Mesenchymal stem cell (in vitro differentiated cells and primary cell): ENCODE measurements around the gene CHML.
"Not testable (repeated sequence)": the region's sequence is repeated elsewhere in the genome, so short reads cannot be mapped to it uniquely, and the experiment has no call there.

Experiments
- DNase-seq: peaks from one replicate; pipeline ENCODE4 v3.0.0-alpha.2; 2013
- H2AFZ ChIP-seq: one replicate; pipeline ENCODE4 v1.6.1; 2013; ENCODE audit warnings: low read depth, mild to moderate bottlenecking, control low read depth, inconsistent platforms, low read length, moderate library complexity
- H2AK5ac ChIP-seq: 2 replicates; pipeline ENCODE4 v1.6.1; 2013; ENCODE audit warnings: low read length, moderate library complexity, mild to moderate bottlenecking, inconsistent platforms; ENCODE audit not compliant: severe bottlenecking
- H2BK120ac ChIP-seq: one replicate; pipeline ENCODE4 v1.6.1; 2013; ENCODE audit warnings: low read depth, mild to moderate bottlenecking, inconsistent platforms, low read length, moderate library complexity
- H2BK12ac ChIP-seq, 2 experiments: one replicate each; pipeline ENCODE4 v1.6.1; 2013; ENCODE audit warnings: inconsistent platforms in 2 of 2, low read length in 2 of 2, mild to moderate bottlenecking in 2 of 2, moderate library complexity in 2 of 2, control low read depth in 1 of 2
- H2BK15ac ChIP-seq: one replicate; pipeline ENCODE4 v1.6.1; 2013; ENCODE audit warnings: mild to moderate bottlenecking, low read depth, inconsistent platforms; ENCODE audit not compliant: poor library complexity, severe bottlenecking
- H2BK5ac ChIP-seq: 2 replicates; pipeline ENCODE4 v1.6.1; 2013; ENCODE audit warnings: low read depth, mild to moderate bottlenecking, low read length, control low read depth, inconsistent platforms; ENCODE audit not compliant: poor library complexity, severe bottlenecking
- H3K14ac ChIP-seq, 2 experiments: one replicate each; pipeline ENCODE4 v1.6.1; 2013; ENCODE audit warnings: inconsistent platforms in 2 of 2, low read length in 2 of 2, control low read depth in 1 of 2, mild to moderate bottlenecking in 1 of 2, moderate library complexity in 1 of 2
- H3K18ac ChIP-seq, 2 experiments: one replicate each; pipeline ENCODE4 v1.6.1; 2013; ENCODE audit warnings: inconsistent platforms in 2 of 2, low read length in 2 of 2, control low read depth in 1 of 2, low read depth in 1 of 2, mild to moderate bottlenecking in 1 of 2
- H3K23ac ChIP-seq, 2 experiments: one replicate each; pipeline ENCODE4 v1.6.1; 2013; ENCODE audit warnings: inconsistent platforms in 2 of 2, low read length in 2 of 2, mild to moderate bottlenecking in 2 of 2, moderate library complexity in 2 of 2, control low read depth in 1 of 2
- H3K27ac ChIP-seq: 2 replicates; pipeline ENCODE4 v1.5.1; 2013; ENCODE audit warnings: mild to moderate bottlenecking, moderate library complexity, low read length, control low read depth, inconsistent platforms; ENCODE audit not compliant: poor library complexity, severe bottlenecking
- H3K27me3 ChIP-seq, 2 experiments: 2 replicates each; pipeline versions ENCODE4 v1.6.1 to v1.7.0; 2013; ENCODE audit warnings: low read length in 2 of 2, mild to moderate bottlenecking in 2 of 2, moderate library complexity in 2 of 2, control low read depth in 1 of 2, inconsistent platforms in 1 of 2; ENCODE audit not compliant: control insufficient read depth in 1 of 2, insufficient read depth in 1 of 2
- H3K36me3 ChIP-seq, 2 experiments: 2 replicates each; pipeline versions ENCODE4 v1.6.1 to v1.7.0; 2013; ENCODE audit warnings: low read length in 2 of 2, control low read depth in 1 of 2, inconsistent platforms in 1 of 2, low read depth in 1 of 2, mild to moderate bottlenecking in 1 of 2; ENCODE audit not compliant: insufficient read depth in 2 of 2, control insufficient read depth in 1 of 2
- H3K4ac ChIP-seq, 2 experiments: one replicate each; pipeline ENCODE4 v1.6.1; 2013; ENCODE audit warnings: inconsistent platforms in 2 of 2, low read length in 2 of 2, mild to moderate bottlenecking in 2 of 2, moderate library complexity in 2 of 2, control low read depth in 1 of 2, low read depth in 1 of 2
- H3K4me1 ChIP-seq: 2 replicates; pipeline ENCODE4 v1.6.1; 2013; ENCODE audit warnings: low read depth, low read length, control low read depth; ENCODE audit not compliant: control insufficient read depth, insufficient read depth
- H3K4me2 ChIP-seq: 2 replicates; pipeline ENCODE4 v1.6.1; 2013; ENCODE audit warnings: low read length, mild to moderate bottlenecking, inconsistent platforms; ENCODE audit not compliant: poor library complexity, severe bottlenecking
- H3K4me3 ChIP-seq, 2 experiments: 2 replicates each; pipeline versions ENCODE4 v1.5.1 to v1.7.0; 2013; ENCODE audit warnings: low read length in 2 of 2, mild to moderate bottlenecking in 2 of 2, control low read depth in 1 of 2, low read depth in 1 of 2; ENCODE audit not compliant: insufficient read depth in 1 of 2
- H3K79me1 ChIP-seq: replicated peaks from 2 replicates; pipeline ENCODE4 v1.6.1; 2013; ENCODE audit warnings: mild to moderate bottlenecking, control low read depth, low read length, inconsistent platforms; ENCODE audit not compliant: poor library complexity, severe bottlenecking
- H3K9ac ChIP-seq: 2 replicates; pipeline ENCODE4 v1.7.0; 2013; ENCODE audit warnings: mild to moderate bottlenecking, low read length, moderate library complexity
- H3K9me3 ChIP-seq: 2 replicates; pipeline ENCODE4 v1.7.0; 2013; ENCODE audit warnings: mild to moderate bottlenecking, low read length; ENCODE audit not compliant: control insufficient read depth
- H4K8ac ChIP-seq: one replicate; pipeline ENCODE4 v1.6.1; 2013; ENCODE audit warnings: inconsistent platforms, mild to moderate bottlenecking, low read length, moderate library complexity
- H4K91ac ChIP-seq: one replicate; pipeline ENCODE4 v1.6.1; 2013; ENCODE audit warnings: mild to moderate bottlenecking, low read length, inconsistent platforms
- WGBS: methylation state at CpG from one replicate; pipeline ENCODE4 v1.1.7; 2013; ENCODE audit warnings: mixed read lengths; 5-methylcytosine and 5-hydroxymethylcytosine counted together

CHML gene

GRCh38 chr1:241666419-241666818 is 26.2 kb upstream of the CHML start:
- no peak overlapping the region for H3K14ac ChIP-seq
- H3K23ac ChIP-seq: no peak overlapping the region
- no peak overlapping the region for H3K4me3 ChIP-seq
- no peak overlapping the region for H3K4ac ChIP-seq
- H2BK15ac ChIP-seq: no peak overlapping the region
- H2BK12ac ChIP-seq: no peak overlapping the region
- H2BK120ac ChIP-seq: no peak overlapping the region
- no peaks in the 10 kb centered on the region for H3K9me3 ChIP-seq
- no peaks in the 10 kb centered on the region for H3K27me3 ChIP-seq
- no peak overlapping the region for H2BK5ac ChIP-seq
- 100% methylated on average over 2 of the region's 3 CpGs for WGBS
- H4K91ac ChIP-seq: no peak overlapping the region
- no peak overlapping the region for H4K8ac ChIP-seq
- no peak overlapping the region for H2AK5ac ChIP-seq
- no peak overlapping the region for H3K18ac ChIP-seq
- H3K4me2 ChIP-seq: no peak overlapping the region
- H3K36me3 ChIP-seq: no peaks in the 10 kb centered on the region
- no peaks in the 10 kb centered on the region for H3K79me1 ChIP-seq
- no peaks in the 10 kb centered on the region for H3K4me1 ChIP-seq
- H2AFZ ChIP-seq: no peak overlapping the region
- DNase-seq: no peak
- no peak overlapping the region for H3K27ac ChIP-seq
- no peak overlapping the region for H3K9ac ChIP-seq

- no peak for DNase-seq
- Histone ChIP-seq H3K27me3 (no peaks in the 10 kb centered on the region), H3K27ac (no peak overlapping the region), H4K8ac (no peak overlapping the region), H2BK5ac (no peak overlapping the region), H3K4me1 (no peaks in the 10 kb centered on the region), H3K36me3 (no peaks in the 10 kb centered on the region), H3K4me2 (no peak overlapping the region), H2BK120ac (no peak overlapping the region), H3K4me3 (no peak overlapping the region), H2AFZ (no peak overlapping the region), H2BK15ac (no peak overlapping the region), H4K91ac (no peak overlapping the region), H3K18ac (no peak overlapping the region), H3K14ac (no peak overlapping the region), H2AK5ac (no peak overlapping the region), H3K79me1 (no peaks in the 10 kb centered on the region), H2BK12ac (no peak overlapping the region), H3K9me3 (no peaks in the 10 kb centered on the region), H3K4ac (no peak overlapping the region), H3K23ac (no peak overlapping the region), H3K9ac (no peak overlapping the region)
- 97% methylated on average over 2 of the region's 5 CpGs for WGBS
These were observed 20.3 kb upstream of the CHML start for GRCh38 chr1:241660424-241660972.

GRCh38 chr1:241659016-241659415 is 18.8 kb upstream of the CHML start:
- H3K79me1 ChIP-seq, H3K23ac ChIP-seq, H3K4me2 ChIP-seq, H2AFZ ChIP-seq, H3K36me3 ChIP-seq, H3K9me3 ChIP-seq, H2BK12ac ChIP-seq, H4K91ac ChIP-seq, H3K14ac ChIP-seq, H2BK5ac ChIP-seq, H3K9ac ChIP-seq, H4K8ac ChIP-seq, H3K18ac ChIP-seq, H3K4me1 ChIP-seq, H2BK15ac ChIP-seq, H3K27ac ChIP-seq, H3K4me3 ChIP-seq, H2AK5ac ChIP-seq, H3K27me3 ChIP-seq, H2BK120ac ChIP-seq, H3K4ac ChIP-seq, DNase-seq: not testable (repeated sequence)
- no CpG with 5 or more reads among the region's 2 CpGs for WGBS

GRCh38 chr1:241658081-241658793 is 18.1 kb upstream of the CHML start:
- 75% methylated on average over 3 of the region's 3 CpGs for WGBS
- Histone ChIP-seq H4K91ac (no peak overlapping the region), H3K9ac (no peak overlapping the region), H3K23ac (no peak overlapping the region), H3K27me3 (no peaks in the 10 kb centered on the region), H2AK5ac (no peak overlapping the region), H3K4ac (no peak overlapping the region), H2AFZ (no peak overlapping the region), H3K4me3 (no peak overlapping the region), H2BK12ac (no peak overlapping the region), H4K8ac (no peak overlapping the region), H3K18ac (no peak overlapping the region), H3K4me2 (no peak overlapping the region), H2BK120ac (no peak overlapping the region), H3K36me3 (no peaks in the 10 kb centered on the region), H2BK5ac (no peak overlapping the region), H3K9me3 (no peaks in the 10 kb centered on the region), H3K79me1 (no peaks in the 10 kb centered on the region), H2BK15ac (no peak overlapping the region), H3K27ac (no peak overlapping the region), H3K4me1 (no peaks in the 10 kb centered on the region), H3K14ac (no peak overlapping the region)
- peak; percentile 37 for DNase-seq
